GM19099 (cell line): ENCODE measurements around the gene IQSEC2.

ENCODE experiments used
- POLR2A ChIP-seq: IDR thresholded peaks from 3 replicates; pipeline ENCODE4 v1.6.1; 2011; ENCODE audit warnings: low read depth; ENCODE audit not compliant: insufficient read length; ENCODE audit errors: extremely low read depth

Gene IQSEC2

GRCh38 chrX:53285591-53285990, 4.2 kb upstream of the IQSEC2 start:
- no peak for TF ChIP-seq POLR2A

- no peak for TF ChIP-seq POLR2A
Observed at GRCh38 chrX:53284684-53285447, 3.5 kb upstream of the IQSEC2 start.

GRCh38 chrX:53283567-53283966, 2.2 kb upstream of the IQSEC2 start:
- no peak for TF ChIP-seq POLR2A

- TF ChIP-seq POLR2A, result no peak
Observed at GRCh38 chrX:53283099-53283498, 1.7 kb upstream of the IQSEC2 start.

GRCh38 chrX:53281963-53282695, 745 bp upstream of the IQSEC2 start:
- no peak for TF ChIP-seq POLR2A

DNA sequence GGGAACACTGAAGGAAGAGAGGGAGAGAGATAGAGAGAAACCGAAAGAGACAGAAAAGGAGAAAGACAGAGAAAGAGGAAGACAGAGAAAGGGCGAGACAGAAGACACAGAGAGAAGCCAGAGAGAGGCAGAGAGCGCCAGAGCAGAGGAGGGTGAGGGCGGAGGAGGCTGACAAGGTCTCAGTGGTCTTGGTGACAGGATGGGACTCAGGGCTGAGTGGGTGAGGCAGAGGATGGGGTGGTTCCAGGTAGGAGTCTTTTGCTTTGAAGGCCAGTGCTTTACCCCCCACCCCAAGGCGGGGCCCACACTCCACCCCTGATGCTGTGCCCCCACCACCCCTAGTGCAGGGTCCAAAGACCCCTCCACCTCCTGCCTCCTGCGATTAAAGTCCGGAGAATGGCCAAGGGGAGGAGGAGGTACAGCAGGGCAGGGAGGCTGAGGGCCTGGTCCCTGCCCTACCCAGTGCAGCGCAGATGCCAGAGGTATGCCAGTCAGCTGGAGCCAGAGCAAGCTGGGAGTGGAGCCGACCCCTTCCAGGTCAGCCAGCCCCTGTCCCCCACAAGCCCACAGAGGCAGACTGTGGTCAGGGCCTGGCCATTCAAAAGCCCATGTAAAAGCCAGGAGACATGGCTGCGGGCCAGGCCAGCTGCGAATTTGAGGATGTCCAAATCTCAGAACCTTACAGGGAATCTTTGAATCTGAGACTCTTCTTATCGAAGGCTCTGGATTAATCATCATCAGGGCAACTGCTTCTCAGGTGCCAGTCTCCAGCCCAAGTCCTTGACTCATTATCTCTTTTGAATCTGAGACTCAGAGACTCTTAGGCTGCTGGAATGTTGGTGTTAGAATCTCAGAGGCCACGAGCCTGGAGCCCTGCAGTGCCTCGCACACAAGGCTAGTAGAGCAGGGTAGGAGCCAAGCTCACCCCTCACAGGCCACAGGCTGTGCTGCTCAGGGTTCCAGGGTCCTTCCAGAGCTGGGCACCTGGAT, 758 bp downstream of the IQSEC2 start:
- TF ChIP-seq POLR2A, result no peak

GRCh38 chrX:53279296-53280237, 1.8 kb downstream of the IQSEC2 start:
- TF ChIP-seq POLR2A, result no peak

- TF ChIP-seq POLR2A, result no peak
Observed at GRCh38 chrX:53272808-53273337, 8.5 kb downstream of the IQSEC2 start.

DNA sequence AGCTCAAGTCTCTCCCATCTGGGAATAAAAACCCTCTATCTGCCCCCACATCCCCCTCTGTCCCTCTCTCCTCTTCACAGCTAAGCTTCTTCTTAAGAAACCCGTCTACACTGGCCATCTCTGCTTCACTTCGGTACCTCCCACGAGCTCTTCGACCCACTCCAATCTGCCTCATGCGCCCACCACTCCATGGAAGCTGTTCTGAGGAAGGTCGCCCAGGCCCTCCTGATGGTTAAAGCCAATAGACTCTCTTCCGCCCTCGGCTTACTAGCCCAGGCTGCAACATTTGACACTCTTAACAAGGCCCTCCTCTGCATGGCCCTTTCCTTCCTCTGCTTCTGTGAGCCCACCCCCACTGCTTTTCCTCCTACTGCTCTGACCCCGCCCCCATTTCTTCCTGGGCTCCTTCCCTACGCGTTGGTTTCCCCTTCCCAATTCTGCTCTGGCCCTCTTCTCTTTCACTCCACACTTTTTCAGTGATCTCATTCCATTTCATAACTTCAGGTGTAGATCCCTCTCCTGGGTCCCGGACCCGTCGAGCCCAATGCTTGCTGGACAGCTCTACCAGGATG, 11.8 kb downstream of the IQSEC2 start:
- TF ChIP-seq POLR2A, result no peak

GRCh38 chrX:53268173-53268572, 13.2 kb downstream of the IQSEC2 start:
- no peak for TF ChIP-seq POLR2A

- TF ChIP-seq POLR2A, result no peak
Observed at GRCh38 chrX:53266914-53267313, 14.5 kb downstream of the IQSEC2 start.

- TF ChIP-seq POLR2A, result no peak
Observed at GRCh38 chrX:53265771-53266574, 15.4 kb downstream of the IQSEC2 start.
